Jurkat, Clone E6-1 (cell line): Measurements from ENCODE around the gene RBP3.

ENCODE experiments used
- DNase-seq: peaks from one replicate; pipeline ENCODE4 v3.0.0-alpha.2; 2011; ENCODE audit warnings: low read depth, low spot score
- H3K4me3 ChIP-seq: 2 replicates; pipeline ENCODE4 v1.5.1; 2011; ENCODE audit warnings: mild to moderate bottlenecking, low read length, control low read depth, moderate library complexity

RBP3 gene

DNA sequence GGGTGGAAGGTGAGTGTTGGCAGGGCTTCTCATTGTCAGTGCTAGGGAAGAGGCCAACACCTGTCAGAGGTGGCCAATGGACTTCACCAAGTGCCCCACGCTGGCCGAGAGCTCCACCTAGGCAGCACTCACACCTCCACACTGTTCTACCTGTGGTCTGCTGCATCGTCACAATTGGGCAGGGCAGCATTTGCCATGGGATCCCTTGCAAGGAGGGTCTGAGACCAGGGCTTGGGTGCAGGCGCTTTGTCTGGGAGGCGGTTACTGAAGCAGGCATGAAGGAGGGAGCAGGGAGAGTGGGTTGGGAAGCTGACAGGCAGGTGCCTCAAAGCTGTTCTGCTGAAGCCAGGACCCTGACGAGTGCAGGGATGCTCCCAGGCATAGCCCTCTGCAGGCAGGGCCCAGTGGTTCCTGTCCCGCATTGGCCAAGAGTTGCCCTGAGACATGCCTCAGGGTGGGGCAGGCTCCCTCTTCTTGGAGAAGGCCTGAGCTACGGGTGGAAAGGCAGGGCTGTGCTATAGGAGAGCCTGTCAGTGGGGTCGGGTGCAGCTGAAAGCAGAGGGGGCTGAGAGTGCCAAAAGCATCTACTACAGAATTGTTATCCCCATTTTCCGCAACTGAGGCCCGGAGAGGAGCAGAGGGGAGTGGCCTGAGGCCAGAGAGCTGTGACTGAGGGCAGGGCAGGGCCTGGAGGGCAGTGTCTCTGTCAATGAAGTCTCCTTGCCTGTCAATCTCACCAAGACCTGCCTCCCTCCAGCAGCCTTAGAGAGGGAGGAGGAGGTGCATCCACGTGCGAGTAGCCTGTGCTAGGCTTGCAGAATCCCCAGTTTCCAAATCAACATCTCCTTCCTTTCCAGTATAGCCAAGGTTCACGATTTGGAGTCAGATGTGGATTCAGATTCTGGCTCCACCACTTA, 4.0 kb downstream of the RBP3 start:
- no peak for DNase-seq
- no peak overlapping the region for H3K4me3 ChIP-seq

DNA sequence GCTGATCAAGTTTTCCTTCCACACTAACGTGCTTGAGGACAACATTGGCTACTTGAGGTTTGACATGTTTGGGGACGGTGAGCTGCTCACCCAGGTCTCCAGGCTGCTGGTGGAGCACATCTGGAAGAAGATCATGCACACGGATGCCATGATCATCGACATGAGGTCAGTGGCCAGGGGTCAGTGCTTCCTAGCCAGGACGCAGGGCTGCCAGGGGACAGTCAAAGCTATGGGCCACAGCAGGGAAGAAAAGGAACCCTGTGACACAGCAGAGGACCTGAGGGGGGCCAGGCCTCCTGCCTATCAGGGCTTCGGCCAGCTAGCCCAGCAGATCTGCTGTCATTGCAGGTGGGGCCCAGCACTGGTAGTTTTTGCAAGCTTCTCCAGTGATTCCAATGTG, 5.2 kb downstream of the RBP3 start:
- DNase-seq = no peak
- H3K4me3 ChIP-seq = no peak overlapping the region

DNA sequence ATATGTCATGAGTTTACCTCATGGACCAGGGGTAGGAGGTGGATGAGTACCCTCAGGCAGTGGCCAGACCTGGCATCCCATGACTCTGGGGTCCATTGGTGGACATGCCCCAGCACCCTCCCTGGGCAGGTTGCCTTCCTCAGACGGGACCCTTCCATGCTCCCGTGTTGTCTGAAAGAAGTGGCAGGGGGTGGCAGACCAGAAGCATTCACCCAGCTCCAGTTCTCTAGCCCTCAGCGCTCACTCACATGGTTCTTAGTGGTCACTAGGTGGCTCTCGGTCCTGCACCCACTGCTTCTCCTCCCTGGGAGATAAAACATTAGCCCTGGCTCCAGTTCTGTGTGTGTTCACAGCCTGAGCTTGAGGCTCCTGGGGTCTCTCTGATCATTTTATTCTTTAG, 6.0 kb downstream of the RBP3 start:
- H3K4me3 ChIP-seq = no peak overlapping the region
- DNase-seq = no peak

- H3K4me3 ChIP-seq = no peak overlapping the region
- DNase-seq = no peak
Observed at GRCh38 chr10:47354900-47355299, 6.7 kb downstream of the RBP3 start.

GRCh38 chr10:47356708-47357107, 8.5 kb downstream of the RBP3 start:
- DNase-seq = no peak

GRCh38 chr10:47357131-47357582, 9.0 kb downstream of the RBP3 start:
- no peak overlapping the region for H3K4me3 ChIP-seq

More at GRCh38 chr10:47356708-47357107, 8.5 kb downstream of the RBP3 start:
- no peak overlapping the region for H3K4me3 ChIP-seq

DNA sequence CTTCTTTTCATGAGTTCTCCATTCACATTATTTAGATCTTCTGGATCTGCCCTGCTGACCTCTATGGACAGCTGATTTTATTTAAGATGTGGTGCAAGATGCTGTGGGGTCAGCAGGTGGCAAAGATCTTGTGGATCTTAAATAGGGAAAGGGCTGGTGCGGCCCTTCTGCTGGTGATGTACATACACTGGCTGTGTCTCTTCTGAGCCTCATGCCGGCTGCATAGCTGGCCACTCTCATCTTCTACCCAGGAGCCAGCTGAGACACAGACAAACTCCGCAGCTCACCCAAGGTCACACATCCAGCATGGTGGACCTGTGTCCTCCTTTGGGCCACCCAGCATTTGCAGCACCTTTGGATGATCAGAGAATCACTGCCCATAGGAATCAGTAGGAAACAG, 9.7 kb downstream of the RBP3 start:
- no peak for DNase-seq
- H3K4me3 ChIP-seq = no peak overlapping the region

More at GRCh38 chr10:47357131-47357582, 9.0 kb downstream of the RBP3 start:
- no peak for DNase-seq

- no peak for DNase-seq
- no peak overlapping the region for H3K4me3 ChIP-seq
Observed at GRCh38 chr10:47358457-47358856, 10.3 kb downstream of the RBP3 start.

GRCh38 chr10:47359101-47359500, 10.9 kb downstream of the RBP3 start:
- no peak for DNase-seq
- no peak overlapping the region for H3K4me3 ChIP-seq

DNA sequence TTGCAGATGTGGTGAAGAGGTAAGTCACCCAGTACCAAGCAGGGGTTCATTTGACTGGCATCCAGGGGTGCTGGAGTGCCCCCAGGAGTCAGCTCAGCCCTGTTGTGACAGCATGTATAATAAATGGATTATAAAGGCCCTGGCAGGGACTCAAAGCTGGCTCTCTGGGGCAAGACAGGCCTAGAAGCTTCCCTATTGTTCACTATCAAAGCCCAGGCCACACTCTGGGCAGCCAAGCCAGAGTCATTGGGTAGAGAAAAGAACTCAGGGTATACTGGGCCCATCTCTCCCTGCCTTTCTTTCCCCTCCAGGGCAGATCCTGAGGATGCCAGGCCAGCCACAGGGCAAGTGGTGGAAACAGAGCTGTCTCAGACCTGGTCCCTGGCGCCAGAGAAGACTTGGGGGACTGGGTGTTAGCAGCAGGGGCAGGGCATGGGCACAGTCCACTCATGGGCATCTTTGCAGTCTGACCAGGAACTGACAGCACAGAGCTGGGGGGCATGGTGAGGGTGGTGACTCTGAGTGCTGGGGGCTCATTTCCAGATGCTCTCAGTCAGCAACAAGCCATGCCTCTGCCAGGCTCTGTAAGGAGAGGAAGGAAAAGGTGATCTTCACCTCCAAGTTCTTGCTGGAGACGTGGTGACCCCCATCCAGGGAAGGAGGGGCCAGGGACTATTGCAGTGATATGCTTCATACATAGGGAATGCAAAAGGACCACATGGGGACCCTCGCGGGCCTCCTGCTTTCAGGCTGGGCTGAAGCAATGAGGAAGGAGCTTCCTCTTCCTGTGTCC, 11.7 kb downstream of the RBP3 start:
- no peak for DNase-seq
- H3K4me3 ChIP-seq = no peak overlapping the region

- H3K4me3 ChIP-seq = no peak overlapping the region
- peak; percentile 19 for DNase-seq
Observed at GRCh38 chr10:47360419-47361040, 12.4 kb downstream of the RBP3 start.

GRCh38 chr10:47361293-47361692, 13.1 kb downstream of the RBP3 start:
- DNase-seq = no peak

GRCh38 chr10:47362199-47362598, 14.0 kb downstream of the RBP3 start:
- no peak overlapping the region for H3K4me3 ChIP-seq
- no peak for DNase-seq

More at GRCh38 chr10:47361293-47361692, 13.1 kb downstream of the RBP3 start:
- no peak overlapping the region for H3K4me3 ChIP-seq

- no peak for DNase-seq
- H3K4me3 ChIP-seq = no peak overlapping the region
Observed at GRCh38 chr10:47363781-47364180, 15.6 kb downstream of the RBP3 start.

GRCh38 chr10:47364366-47364765, 16.2 kb downstream of the RBP3 start:
- no peak for DNase-seq
- H3K4me3 ChIP-seq = no peak overlapping the region

DNA sequence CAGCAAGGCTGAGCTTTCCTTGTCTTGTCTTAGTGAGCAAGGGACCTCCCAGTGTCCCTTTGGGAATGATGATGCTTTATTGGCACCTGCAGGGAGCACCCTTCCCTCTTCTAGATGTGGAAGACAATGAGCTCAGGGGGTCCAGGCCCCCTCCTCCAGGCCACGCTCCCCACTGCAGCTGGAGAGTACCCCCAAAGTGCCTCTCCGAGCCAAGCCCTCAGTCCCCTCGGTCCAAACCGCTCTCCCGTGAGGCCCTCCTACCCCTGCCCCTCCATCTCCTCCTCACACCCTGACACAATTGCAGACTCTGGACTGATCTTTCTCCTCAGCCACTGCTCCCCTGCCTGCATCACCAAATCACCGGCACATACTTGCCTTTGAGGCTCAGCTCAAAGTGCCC, 16.7 kb downstream of the RBP3 start:
- H3K4me3 ChIP-seq = no peak overlapping the region
- no peak for DNase-seq

GRCh38 chr10:47365431-47366180, 17.4 kb downstream of the RBP3 start:
- H3K4me3 ChIP-seq = no peak overlapping the region
- DNase-seq = no peak

GRCh38 chr10:47366181-47366631, 18.0 kb downstream of the RBP3 start:
- H3K4me3 ChIP-seq = no peak overlapping the region
- DNase-seq = no peak
